Measurements from ENCODE around the gene SLU7. TPM values are rescaled to one million over a fixed set of nuclear protein-coding genes. Genes with fewer than 3 reads are reported as not detected.

Gene SLU7
- total RNA-seq, 1 experiment from 2014 or later: 33.3 TPM

DNA sequence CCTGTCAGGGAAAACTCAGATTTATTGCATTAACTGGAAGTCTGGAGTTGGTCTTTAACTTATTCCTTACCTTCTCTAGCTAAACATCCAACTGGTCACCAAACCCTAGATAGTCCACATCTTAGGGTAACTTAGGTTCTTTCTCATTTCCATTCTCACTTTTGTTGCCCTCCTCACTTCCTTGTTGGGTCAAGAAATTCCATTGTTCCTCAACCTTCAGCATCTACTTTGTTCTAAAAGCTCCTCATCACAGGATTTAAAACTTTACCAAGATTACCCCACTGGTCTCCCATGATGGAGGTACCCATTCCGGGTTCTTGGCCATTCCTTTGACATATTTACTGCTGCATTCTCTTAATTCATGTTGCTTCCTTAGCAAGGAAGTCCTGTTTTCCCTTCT lies 34.9 kb upstream of the SLU7 start:
- Histone ChIP-seq H3K4me2 (ENCODE audit: low read length) (no peak overlapping the region), H3K9ac (ENCODE audit: low read length) (no peak overlapping the region), H3K79me2 (ENCODE audit: low read length) (no peaks in the 10 kb centered on the region), H3K4me3 (ENCODE audit: low read length) (no peak overlapping the region), H4K20me1 (ENCODE audit: low read length) (no peaks in the 10 kb centered on the region), H3K4me1 (ENCODE audit: insufficient read depth, low read length) (no peaks in the 10 kb centered on the region), H3K9me3 (ENCODE audit: low read length) (no peaks in the 10 kb centered on the region), H3K27me3 (ENCODE audit: low read length) (0 out of 2 replicates have a peak, but pooled peaks cover 3% of the 10 kb centered on the region), H3K27ac (ENCODE audit: low read length) (no peak overlapping the region), H3K36me3 (ENCODE audit: low read depth, low read length) (no peaks in the 10 kb centered on the region), H3K9me2 (replicated peaks; ENCODE audit: low read length) (no peaks in the 10 kb centered on the region), H3F3A (ENCODE audit: low read length, unreplicated experiment) (no peaks in the 10 kb centered on the region), H2AFZ (ENCODE audit: low read length) (no peak overlapping the region)
- DNase-seq (no peak), ATAC-seq (no peak)
- no TSS peak for BruUV-seq (replicated peaks)
- TF ChIP-seq, protein P1, sequence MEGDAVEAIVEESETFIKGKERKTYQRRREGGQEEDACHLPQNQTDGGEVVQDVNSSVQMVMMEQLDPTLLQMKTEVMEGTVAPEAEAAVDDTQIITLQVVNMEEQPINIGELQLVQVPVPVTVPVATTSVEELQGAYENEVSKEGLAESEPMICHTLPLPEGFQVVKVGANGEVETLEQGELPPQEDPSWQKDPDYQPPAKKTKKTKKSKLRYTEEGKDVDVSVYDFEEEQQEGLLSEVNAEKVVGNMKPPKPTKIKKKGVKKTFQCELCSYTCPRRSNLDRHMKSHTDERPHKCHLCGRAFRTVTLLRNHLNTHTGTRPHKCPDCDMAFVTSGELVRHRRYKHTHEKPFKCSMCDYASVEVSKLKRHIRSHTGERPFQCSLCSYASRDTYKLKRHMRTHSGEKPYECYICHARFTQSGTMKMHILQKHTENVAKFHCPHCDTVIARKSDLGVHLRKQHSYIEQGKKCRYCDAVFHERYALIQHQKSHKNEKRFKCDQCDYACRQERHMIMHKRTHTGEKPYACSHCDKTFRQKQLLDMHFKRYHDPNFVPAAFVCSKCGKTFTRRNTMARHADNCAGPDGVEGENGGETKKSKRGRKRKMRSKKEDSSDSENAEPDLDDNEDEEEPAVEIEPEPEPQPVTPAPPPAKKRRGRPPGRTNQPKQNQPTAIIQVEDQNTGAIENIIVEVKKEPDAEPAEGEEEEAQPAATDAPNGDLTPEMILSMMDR (conservative IDR thresholded peaks at IDR 0.05; ENCODE audit: low read depth, low read length): no peak
- TF ChIP-seq EZH2phosphoT487 (IDR thresholded peaks at IDR 0.05; ENCODE audit: borderline replicate concordance, low read length) (no peak), EZH2 (IDR thresholded peaks at IDR 0.05; ENCODE audit: low read length, unreplicated experiment) (no peak)
- POLR2A ChIA-PET (ENCODE audit: unreplicated experiment): no interaction called here
- CTCF ChIA-PET: no interaction called here
- intact Hi-C loops (cut with micrococcal nuclease): no loop called here

DNA sequence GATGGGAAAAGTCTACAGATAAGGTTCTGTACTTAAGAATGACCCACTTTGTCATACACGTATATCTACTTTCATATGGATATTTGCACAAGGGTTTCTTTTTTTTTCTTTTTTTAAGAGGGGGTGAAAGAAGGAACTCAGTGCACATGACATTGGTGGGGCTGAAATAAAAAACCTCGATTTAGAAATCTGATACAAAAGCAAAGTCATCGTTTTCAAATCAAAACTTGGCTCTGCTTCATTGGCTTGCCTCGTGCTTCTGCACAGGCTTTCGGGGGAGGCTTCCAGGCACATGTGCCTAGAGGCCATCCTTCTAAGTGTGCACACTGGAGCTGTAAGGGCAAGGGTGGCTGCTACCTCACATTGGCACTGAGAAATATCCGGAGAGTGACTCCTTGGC lies 33.9 kb upstream of the SLU7 start:
- ChIA-PET POLR2A (ENCODE audit: unreplicated experiment) (no interaction called here), CTCF (no interaction called here)
- Histone ChIP-seq H3K27ac (ENCODE audit: low read length) (no peak overlapping the region), H3K79me2 (ENCODE audit: low read length) (no peaks in the 10 kb centered on the region), H3K4me2 (ENCODE audit: low read length) (no peak overlapping the region), H2AFZ (ENCODE audit: low read length) (no peak overlapping the region), H3K9ac (ENCODE audit: low read length) (no peak overlapping the region), H4K20me1 (ENCODE audit: low read length) (no peaks in the 10 kb centered on the region), H3K27me3 (ENCODE audit: low read length) (0 out of 2 replicates have a peak, but pooled peaks cover 3% of the 10 kb centered on the region), H3K36me3 (ENCODE audit: low read depth, low read length) (no peaks in the 10 kb centered on the region), H3K4me1 (ENCODE audit: insufficient read depth, low read length) (no peaks in the 10 kb centered on the region), H3K4me3 (ENCODE audit: low read length) (no peak overlapping the region), H3K9me2 (replicated peaks; ENCODE audit: low read length) (no peaks in the 10 kb centered on the region), H3K9me3 (ENCODE audit: low read length) (no peaks in the 10 kb centered on the region), H3F3A (ENCODE audit: low read length, unreplicated experiment) (no peaks in the 10 kb centered on the region)
- TF ChIP-seq EZH2 (IDR thresholded peaks at IDR 0.05; ENCODE audit: low read length, unreplicated experiment): no peak
- TF ChIP-seq, protein P1 (conservative IDR thresholded peaks at IDR 0.05; ENCODE audit: low read depth, low read length): no peak
- TF ChIP-seq EZH2phosphoT487 (IDR thresholded peaks at IDR 0.05; ENCODE audit: borderline replicate concordance, low read length): no peak
- intact Hi-C loops (cut with micrococcal nuclease): no loop called here
- ATAC-seq (no peak), DNase-seq (no peak)
- no TSS peak for BruUV-seq (replicated peaks)

DNA sequence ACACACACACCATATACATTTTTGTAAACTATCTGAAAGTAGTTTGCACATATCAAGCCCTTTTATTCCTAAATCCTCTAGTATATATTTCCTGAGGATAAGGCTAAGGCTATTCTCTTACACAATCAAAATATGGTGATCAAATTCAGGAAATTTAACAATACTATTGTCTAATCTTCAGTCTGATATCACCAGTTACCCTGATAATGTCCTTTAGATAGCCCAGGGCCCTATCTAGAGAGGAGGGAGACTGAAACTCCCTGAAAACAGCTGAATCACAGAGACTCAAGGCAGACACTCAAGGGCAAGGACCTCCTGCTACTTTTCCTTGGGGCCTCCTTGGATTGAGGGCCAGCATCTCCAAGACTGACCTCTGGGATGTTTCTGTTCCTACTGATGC lies 33.2 kb upstream of the SLU7 start:
- no peak for ATAC-seq
- Histone ChIP-seq H3K4me3 (ENCODE audit: low read length) (no peak overlapping the region), H3K9ac (ENCODE audit: low read length) (no peak overlapping the region), H3K36me3 (ENCODE audit: low read depth, low read length) (no peaks in the 10 kb centered on the region), H3K27me3 (ENCODE audit: low read length) (0 out of 2 replicates have a peak, but pooled peaks cover 3% of the 10 kb centered on the region), H4K20me1 (ENCODE audit: low read length) (no peaks in the 10 kb centered on the region), H3K27ac (ENCODE audit: low read length) (no peak overlapping the region), H2AFZ (ENCODE audit: low read length) (no peak overlapping the region), H3K9me3 (ENCODE audit: low read length) (no peaks in the 10 kb centered on the region), H3K4me2 (ENCODE audit: low read length) (no peak overlapping the region), H3K4me1 (ENCODE audit: insufficient read depth, low read length) (no peaks in the 10 kb centered on the region), H3K9me2 (replicated peaks; ENCODE audit: low read length) (no peaks in the 10 kb centered on the region), H3F3A (ENCODE audit: low read length, unreplicated experiment) (no peaks in the 10 kb centered on the region), H3K79me2 (ENCODE audit: low read length) (no peaks in the 10 kb centered on the region)
- POLR2A ChIA-PET (ENCODE audit: unreplicated experiment): no interaction called here
- TF ChIP-seq, protein P1 (conservative IDR thresholded peaks at IDR 0.05; ENCODE audit: low read depth, low read length): no peak
- TF ChIP-seq EZH2 (IDR thresholded peaks at IDR 0.05; ENCODE audit: low read length, unreplicated experiment) (no peak), EZH2phosphoT487 (IDR thresholded peaks at IDR 0.05; ENCODE audit: borderline replicate concordance, low read length) (no peak)
- intact Hi-C loops (cut with micrococcal nuclease): no loop called here
- no peak for DNase-seq
- CTCF ChIA-PET: no interaction called here
- no TSS peak for BruUV-seq (replicated peaks)

Data from PC-3 (cell line).